HG02973 (cell line): Measurements from ENCODE around the gene RPS24.
"Not testable (repeated sequence)": the region's sequence is repeated elsewhere in the genome, so short reads cannot be mapped to it uniquely, and the experiment has no call there.

Experiments used
- ATAC-seq: cut with Tn5 transposase; IDR thresholded peaks from one replicate; pipeline ENCODE4 v1.9.1; 2021; ENCODE audit warnings: moderate library complexity; ENCODE audit not compliant: unreplicated experiment

Gene RPS24

DNA sequence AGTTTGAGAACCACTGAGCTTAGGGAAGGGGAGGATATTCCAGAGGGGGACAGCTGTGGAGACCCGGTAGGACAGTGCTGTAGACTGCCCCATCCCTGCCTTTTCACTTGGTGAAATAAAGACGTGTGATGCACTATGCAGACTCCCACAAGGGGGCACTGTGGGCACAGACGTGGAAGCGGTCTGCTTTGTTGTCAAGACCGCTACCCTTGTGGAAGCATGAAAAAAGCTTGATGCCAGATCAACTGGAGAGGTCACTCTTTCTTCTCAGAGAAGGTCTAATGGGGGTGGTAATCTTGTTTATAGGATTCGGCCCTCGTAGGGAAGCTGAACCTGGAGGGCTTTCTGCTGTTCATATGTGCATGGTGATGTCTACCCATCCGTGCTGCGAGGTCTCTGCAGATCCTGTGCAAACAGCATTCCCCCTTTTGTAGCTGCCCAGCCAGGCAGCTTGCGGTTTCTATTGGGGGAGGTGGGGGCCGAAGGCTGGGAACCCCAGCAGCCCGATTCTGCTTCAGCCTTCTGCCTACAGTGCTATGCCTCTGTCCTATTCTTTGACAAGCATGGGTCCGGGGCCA, 13.7 kb downstream of the RPS24 start:
- ATAC-seq = peak; percentile 57

DNA sequence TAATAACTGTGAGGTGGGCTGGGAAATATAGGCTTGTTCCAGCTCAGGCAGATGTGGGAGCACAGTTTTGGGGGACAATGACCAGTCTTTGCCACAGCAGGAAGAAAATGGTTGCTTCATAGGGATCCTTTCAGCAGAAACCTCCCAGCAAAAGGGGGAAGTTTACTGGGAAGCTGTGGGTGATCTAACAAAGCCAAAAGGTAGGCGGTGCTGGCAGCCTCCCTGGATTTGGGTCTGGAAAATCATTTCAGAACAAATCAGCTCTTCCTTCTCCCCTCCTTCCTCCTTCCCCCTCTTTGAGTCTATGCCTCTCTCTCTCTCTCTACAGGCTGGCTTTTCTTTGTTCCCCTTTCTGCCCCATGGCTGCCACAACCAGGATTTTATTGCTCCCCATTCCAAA, 16.2 kb downstream of the RPS24 start:
- no peak for ATAC-seq

DNA sequence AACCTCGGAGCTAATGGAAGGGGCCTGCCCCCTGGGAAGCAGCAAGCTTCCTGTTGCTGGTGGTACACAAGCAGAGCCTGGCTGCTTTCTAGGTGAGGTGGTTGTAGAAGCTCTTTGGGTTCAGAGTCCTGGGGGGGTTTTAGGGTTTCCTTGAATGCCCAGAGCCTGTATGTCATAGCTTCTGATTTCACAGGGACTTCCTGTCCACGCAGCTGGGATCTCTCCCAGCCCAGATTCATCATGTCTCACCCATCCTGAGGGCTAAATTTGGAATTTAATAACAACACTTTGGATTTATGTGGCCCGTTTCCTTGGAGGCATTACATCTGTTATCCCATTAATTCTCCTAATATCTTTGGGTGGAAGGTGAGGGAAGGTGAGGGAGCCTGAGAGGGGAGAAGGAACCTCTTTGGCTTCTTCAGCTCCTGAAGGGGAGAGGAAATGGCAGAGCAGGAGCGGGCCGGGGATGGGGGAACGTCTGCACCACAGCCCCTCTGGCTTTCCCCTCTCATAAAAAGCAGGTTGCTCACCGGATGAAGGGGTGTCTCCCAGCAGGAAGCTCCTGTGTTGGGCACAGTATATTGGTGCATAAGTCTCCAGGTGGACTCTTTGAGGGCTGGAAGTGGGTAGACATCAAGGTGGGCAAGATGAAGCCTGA, 19.7 kb downstream of the RPS24 start:
- ATAC-seq = no peak

DNA sequence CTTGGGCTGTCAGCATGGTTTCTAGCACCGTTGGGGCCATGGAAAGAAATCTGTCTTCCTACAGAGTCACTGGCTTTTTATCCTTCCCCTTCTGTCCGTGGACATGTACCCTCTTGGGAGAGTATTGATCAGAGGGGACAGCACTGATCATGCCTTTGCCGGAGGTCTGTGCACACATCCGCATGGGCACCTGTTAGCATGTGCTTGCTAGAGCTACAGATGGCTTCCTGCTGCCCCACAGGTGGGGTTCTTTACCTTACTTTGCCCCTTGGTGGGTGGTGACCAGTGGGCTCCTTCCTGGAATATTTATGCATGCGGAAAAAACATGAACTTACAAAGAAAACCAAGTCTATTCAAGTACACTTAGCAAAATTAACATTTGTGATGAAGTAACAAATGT, 24.9 kb downstream of the RPS24 start:
- ATAC-seq = no peak

DNA sequence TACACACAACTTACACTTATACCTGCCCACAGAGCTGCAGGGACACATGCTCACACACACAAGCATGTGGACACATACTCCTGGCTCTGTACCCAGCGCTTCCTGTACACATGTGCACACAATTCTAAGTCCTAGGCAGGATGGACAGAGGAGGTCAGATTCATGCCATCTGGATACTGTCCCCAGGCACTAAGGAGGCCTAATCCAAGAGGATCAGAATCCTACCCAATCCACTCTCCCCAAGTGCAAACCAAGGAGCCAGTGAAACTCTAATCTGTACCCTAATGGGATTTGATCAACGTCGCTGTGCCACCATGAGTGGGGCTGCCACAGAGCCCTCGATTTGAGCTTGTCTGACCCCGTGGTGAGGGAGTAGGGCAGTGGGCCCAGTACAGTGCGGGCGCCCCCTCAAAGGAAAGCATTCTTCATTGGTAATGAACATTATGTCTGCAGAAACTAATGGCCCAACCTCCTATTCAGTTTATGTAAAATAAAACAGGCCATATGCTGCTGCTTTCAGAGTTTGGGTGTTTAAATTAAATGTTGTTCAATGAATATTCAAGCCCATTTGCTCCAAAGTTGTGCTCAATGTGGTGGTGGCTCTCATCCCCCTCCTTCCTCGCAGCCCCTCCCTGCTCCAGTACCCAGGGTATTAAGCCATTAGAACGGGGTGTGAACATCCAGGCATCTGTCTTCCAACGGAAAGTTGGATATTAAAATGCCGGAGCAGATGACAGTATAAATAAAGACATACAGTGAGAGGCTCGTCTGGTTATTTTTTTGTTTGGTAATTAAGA, 26.4 kb downstream of the RPS24 start:
- no peak for ATAC-seq

DNA sequence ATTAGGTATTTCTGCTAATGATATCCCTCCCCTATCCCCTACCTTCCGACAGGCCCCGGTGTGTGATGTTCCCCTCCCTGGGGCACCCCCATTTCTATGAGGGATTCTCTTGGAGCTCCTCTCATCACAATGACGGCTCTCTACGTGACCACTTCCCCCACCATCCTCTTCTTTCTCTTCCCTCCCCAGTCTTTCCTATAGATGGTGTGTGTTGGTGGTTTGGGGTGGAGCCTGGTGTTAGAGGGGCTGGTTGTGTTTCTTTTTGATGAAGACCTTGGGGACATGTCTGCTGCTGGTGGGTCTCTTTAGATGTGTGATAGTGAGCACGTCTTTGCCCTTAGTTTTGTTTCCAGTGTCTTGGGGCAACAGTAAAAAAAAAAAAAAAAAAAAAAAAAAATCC, 28.6 kb downstream of the RPS24 start:
- no peak for ATAC-seq

DNA sequence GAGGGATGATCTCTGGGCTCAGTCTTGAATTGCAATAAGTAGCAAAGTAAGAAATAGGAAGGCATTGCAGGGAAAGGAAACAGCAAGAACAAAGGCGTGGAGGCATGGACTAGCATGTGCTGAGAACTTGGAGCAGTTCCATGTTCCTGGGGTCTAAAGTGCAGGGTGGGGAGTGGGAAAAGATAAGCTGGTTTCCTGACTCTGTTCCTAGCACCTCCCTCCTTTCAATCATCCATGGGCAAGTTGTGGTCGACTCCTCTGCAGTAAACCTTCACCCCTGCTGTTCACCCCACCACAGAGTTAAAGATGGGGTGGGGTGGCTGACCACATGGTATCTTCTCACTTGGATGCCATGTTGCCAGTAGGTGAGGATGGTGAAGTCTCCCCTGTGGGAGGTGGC, 29.6 kb downstream of the RPS24 start:
- ATAC-seq = no peak

DNA sequence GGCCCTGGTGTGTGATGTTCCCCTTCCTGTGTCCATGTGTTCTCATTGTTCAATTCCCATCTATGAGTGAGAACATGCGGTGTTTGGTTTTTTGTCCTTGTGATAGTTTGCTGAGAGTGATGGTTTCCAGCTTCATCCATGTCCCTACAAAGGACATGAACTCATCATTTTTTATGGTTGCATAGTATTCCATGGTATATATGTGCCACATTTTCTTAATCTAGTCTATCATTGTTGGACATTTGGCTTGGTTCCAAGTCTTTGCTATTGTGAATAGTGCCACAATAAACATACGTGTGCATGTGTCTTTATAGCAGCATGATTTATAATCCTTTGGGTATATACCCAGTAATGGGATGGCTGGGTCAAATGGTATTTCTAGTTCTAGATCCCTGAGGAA, 31.3 kb downstream of the RPS24 start:
- not testable (repeated sequence) for ATAC-seq

DNA sequence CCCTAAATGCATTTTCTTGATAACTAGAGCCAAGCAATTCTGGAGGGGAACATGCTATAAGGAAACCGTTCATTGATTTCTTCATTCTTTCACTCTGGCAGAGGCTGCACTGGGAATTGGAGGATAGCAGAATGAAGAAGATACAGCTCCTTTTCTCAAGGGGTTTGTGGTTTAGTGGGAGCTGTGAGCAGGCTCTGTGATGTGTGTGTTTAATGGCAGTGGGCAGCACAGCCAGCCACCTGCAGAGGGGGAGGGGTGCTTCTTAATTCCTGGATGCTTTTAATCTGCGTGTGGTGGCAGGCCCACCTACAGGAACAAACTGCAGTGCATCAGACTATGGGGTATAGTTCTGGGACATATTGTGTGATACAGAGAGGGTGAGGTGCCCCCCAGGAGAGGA, 31.9 kb downstream of the RPS24 start:
- ATAC-seq = no peak

DNA sequence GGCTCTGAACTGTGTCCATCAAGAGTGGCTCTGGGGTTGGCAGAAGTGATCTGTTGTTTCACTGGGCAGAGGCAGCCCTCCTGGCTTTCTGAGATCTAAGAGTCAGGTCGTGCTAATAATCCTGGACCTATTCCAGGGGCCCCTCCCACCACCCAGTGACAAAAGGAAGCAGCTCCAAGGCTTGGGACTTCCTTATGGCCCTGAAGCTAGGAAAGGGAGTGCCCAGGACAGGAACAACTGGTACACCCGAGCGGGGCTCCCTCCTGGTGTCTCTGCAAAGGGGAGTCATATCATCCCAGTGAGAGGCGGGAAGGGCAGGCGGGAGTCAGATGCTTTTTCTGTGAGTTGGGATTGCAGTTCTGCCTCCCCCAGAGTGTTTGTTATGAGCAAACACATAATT, 32.3 kb downstream of the RPS24 start:
- ATAC-seq = no peak

DNA sequence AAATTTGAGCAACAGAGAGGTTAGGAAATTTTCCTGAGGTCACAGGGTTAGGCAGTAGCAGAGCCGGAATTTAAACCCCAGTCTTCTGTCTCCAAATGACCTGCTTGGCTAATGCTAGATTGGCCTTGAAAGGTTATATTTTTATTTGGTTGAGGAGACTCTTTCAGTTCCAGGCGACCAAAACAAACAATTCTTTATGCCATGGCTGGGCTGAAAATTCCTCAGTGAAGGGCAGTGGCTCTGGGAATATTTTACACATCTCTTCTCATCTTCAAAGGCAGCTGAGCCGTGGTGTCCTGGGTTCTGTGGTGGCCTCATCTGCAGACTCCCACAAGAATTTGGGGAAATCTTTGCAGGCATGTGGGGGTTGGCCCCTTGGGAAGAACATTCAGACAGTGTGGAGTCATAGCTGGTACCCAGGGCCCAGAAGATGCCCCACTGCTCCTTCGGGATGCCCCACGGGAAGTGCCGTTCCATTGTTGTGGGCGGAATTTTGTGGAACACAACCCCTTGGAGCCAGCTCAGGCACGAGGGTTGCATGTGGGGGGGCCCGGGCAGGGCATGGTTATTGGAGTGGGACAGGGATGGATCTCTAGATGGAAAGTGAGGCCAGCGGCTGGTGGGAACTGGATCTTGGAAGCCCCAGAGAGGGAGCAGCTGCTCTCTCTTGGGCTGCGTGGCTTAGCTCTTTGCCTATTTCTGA, 33.2 kb downstream of the RPS24 start:
- ATAC-seq = no peak

DNA sequence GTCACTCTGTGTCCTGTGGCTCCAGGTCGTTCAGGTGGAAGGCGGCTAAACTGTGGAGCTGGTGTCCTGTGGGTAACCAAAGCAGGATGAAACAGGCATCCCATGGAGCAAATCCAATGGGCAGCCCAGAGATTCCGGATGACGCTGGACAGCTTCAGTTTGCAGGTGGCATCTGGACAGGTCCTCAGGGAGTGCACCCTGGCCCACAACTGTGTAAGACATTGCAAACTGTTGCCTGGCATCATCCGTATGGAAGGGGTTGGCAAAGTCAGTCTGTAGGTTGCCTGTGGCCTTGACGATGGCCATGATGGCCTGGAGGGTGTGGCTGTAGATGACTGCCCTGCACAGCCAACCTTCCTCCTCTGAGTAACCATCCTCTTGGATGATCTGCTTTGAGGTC, 35.5 kb downstream of the RPS24 start:
- ATAC-seq = no peak

DNA sequence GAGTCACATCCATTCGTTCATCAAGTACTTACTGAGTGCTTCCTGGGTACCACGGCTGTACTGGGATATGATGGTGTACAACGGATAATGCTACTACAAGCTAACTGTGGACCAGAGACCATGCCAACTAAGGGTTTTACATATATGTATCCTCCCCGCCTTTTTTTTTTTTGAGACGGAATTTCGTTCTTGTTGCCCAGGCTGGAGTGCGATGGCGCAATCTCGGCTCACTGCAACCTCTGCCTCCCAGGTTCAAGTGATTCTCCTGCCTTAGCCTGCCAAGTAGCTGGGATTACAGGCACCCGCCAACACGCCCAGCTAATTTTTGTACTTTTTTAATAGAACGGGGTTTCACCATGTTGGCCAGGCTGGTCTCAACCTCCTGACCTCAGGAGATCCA, 36.4 kb downstream of the RPS24 start:
- ATAC-seq = not testable (repeated sequence)

DNA sequence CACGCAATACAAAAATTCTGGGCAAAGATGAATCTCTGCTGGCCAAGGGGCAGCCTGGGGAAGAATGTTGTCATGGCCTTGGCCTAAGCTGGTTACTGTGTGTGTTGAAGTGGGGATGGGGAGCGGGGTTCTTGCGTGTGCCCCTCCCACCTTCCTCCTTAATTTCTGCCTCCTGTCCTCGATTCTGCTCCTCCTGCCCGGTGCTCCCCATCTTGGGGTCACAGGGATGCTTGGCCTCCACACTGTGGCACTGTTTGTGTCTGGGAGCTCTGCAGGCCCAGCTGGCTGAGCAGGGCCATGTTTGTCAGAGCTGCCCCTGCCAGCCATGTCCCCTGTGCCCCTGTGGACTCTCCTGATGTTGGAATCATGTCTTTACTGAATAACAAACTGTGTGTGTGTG, 37.1 kb downstream of the RPS24 start:
- ATAC-seq = no peak

DNA sequence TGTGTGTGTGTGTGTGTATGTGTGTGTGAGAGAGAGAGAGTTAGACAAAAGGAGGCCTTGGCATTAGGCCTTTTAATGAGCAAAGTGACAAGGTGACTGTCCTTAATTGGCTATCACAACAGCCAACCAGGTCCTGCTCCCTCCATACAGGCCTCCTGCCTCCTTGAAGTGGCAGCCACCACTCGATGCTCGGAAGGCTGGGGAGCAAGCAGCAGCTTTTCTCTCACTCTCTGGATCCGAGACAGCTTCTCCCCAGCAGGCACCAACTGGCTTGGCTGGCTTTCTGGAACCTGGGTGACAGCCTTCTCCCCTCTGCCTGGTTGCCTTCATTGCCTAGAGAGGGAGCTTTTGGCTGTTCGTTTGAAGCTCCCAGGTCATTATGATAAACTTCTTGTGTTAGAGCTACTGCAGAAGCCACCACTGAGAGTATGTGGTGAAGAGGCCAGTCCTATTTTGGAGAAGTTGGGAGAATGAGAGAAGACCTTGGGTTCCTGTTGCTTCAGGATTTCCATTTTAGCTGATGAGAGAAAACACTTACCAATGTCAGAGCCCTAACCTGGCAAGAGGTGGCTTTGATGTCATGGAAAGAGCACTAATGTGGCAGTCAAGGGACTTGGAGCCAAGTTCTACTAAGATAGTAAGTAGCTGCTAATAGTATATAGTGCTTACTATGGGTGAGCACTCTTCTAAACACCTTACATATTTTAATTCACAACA, 37.6 kb downstream of the RPS24 start:
- no peak for ATAC-seq

DNA sequence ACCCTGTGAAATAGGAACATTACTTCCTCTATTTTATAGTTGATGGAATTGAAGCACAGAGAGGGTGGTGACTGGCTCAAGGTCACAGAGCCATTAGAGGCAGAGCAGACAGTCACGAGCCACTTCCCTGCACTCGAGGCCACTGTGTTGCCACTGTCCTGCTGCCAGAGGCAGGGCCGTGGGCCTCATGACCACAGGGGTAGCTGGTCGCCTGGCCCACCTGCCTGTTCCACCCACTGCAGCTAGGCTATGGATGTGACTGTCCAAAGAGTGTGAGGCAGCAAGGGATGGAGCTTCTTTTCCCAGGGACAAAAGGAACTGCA, 38.2 kb downstream of the RPS24 start:
- ATAC-seq = no peak

DNA sequence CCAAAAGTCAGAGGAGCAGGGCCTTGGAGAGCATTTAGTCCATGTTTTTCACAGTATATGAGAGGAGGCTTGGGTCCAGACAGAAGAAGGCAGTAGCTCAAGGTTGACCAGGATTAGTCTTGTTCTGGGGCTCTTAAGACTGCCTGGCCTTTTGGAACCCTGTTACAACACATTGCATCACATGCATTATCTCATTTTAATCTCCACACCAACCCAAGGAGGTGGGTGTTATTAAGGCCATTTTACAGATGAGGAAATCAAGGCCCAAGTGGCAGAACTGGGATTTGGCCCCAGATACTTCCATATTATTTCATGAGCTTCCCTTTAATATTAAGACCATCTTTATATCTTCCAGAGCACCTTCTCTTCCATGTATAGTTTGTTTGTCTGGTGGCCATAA, 38.8 kb downstream of the RPS24 start:
- no peak for ATAC-seq

DNA sequence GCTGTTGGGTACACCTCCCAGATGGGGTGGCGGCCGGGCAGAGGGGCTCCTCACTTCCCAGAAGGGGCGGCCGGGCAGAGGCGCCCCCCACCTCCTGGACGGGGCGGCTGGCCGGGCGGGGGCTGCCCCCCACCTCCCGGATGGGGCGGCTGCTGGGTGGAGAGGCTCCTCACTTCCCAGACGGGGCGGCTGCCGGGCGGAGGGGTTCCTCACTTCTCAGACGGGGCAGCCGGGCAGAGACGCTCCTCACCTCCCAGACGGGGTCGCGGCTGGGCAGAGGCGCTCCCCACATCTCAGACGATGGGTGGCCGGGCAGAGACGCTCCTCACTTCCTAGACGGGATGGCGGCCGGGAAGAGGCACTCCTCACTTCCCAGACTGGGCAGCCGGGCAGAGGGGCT, 42.1 kb downstream of the RPS24 start:
- not testable (repeated sequence) for ATAC-seq

DNA sequence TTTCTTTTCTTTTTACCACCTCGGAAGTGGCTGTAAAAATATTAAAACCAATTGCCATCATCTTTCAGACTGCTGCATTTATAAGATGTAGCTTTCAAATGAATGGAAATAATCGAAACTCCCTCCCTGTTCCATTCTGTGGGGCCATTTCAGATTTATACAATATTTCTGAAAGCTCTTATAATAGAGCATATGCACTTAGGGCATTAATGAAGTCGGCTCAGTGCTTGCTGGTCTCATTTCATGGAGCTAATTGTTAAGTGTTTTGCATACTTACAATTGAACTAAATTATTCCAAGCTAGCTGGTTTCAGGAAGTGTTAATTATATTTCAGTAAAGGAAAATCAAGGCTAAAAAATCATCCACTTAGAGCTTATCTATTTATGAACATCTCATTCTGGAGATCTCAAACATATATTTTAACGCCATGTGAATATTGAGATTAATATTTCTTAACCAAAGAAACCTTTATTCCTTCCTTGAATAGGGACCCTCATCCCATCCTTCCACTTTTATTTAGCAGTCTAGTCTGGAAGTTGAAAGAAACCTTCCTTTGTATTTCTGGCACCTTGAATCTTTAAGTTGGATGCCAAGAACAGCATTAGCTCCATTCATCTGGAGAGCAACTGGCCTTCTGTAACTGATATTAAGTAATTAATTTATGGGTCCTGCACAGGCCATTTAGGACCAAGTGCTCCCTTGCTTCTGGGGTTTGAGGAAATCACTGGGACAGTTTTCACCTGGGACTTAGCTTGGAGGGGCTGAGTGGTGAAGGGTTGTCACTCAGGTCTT, 45.1 kb downstream of the RPS24 start:
- no peak for ATAC-seq

DNA sequence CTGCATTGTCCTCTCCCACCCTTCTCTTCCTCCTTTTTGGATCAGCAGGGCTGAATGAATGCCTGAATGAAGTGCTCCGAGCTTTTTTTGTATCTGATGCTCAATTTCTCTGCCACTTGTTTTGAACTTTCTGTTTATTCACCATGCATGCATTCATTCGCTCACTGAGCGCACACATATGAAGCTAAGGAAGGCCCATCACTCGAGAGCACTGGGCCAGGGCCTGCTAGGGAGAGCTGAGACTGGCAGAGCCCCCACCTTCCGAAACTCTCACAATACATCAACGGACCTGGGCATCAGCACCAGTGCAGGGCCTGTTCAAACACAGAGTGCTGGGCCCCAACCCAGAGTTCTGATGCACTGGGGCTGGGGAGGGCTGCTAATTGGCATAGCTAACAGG, 45.7 kb downstream of the RPS24 start:
- ATAC-seq = no peak
